Progenitor cell of endocrine pancreas (in vitro differentiated cells): ENCODE data around the gene TASL. TPM values are rescaled to one million over a fixed set of nuclear protein-coding genes. Genes with fewer than 3 reads are reported as not detected.

ENCODE experiments used
- DNase-seq: peaks from one replicate; pipeline ENCODE4 v3.0.0; 2021; ENCODE audit warnings: low spot score; ENCODE audit not compliant: unreplicated experiment
- H3K27ac Mint-ChIP-seq: 2 replicates; pipeline ENCODE4 v1.8.0; 2021; ENCODE audit warnings: mild to moderate bottlenecking, moderate library complexity, mixed read lengths
- H3K27me3 Mint-ChIP-seq: 2 replicates; pipeline ENCODE4 v1.8.0; 2021; ENCODE audit warnings: mixed read lengths
- H3K36me3 Mint-ChIP-seq: 2 replicates; pipeline ENCODE4 v1.8.0; 2022; ENCODE audit warnings: mixed read lengths; ENCODE audit not compliant: insufficient read depth
- H3K4me1 Mint-ChIP-seq: 2 replicates; pipeline ENCODE4 v1.8.0; 2021; ENCODE audit warnings: low read depth, mixed read lengths
- H3K4me3 Mint-ChIP-seq: 2 replicates; pipeline ENCODE4 v1.8.0; 2021; ENCODE audit warnings: low read depth, mild to moderate bottlenecking, moderate library complexity, mixed read lengths
- H3K9me3 Mint-ChIP-seq: 2 replicates; pipeline ENCODE4 v1.8.0; 2021; ENCODE audit warnings: low read depth, mixed read lengths
- total RNA-seq: library from RNA; stranded (reverse); gene quantifications from 2 replicates; pipeline ENCODE4 v1.2.1, GENCODE V29; 2021
- TF ChIP-seq, protein P1 (sequence below): fragments of 200-600 bp; sonication (generic); IDR thresholded peaks from one replicate; pipeline ENCODE4 v1.5.0; 2021; ENCODE audit warnings: antibody characterized with exemption, mild to moderate bottlenecking; ENCODE audit not compliant: unreplicated experiment

TASL gene
- total RNA-seq, 1 donor from 2014 or later: not detected

DNA sequence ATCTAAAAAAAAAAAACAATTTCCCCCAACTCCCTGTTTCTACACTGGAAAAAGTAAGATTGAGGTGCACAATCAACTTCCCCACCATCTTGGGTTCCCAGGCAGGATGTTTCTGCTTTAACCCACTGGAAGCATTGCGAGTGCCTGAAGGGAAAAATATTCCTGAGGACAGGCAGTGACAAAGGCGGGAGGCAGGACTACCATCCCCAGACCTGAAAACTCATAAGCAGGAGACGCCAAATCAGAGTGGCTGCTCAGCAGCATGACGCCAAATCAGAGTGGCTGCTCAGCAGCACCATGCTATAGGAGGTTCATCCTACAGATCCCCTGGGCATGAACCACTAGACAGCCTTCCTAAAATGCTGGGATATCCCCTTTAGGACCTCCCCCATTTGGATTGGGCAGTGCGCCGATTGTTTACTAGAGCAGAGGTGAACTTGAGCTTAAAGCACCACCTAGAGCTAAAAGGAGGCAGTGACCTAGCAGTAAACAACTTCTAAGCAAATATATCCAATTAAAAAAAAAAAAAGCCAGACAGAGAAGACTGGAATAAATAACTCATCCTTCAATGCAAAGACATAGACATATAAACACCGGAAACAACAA, 40.7 kb upstream of the TASL start:
- Mint-ChIP-seq H3K9me3 (peaks cover 14% of the 10 kb centered on the region), H3K27ac (no peak overlapping the region), H3K4me3 (no peak overlapping the region), H3K4me1 (no peaks in the 10 kb centered on the region), H3K36me3 (no peaks in the 10 kb centered on the region), H3K27me3 (no peaks in the 10 kb centered on the region)
- DNase-seq: no peak
- TF ChIP-seq, protein P1, sequence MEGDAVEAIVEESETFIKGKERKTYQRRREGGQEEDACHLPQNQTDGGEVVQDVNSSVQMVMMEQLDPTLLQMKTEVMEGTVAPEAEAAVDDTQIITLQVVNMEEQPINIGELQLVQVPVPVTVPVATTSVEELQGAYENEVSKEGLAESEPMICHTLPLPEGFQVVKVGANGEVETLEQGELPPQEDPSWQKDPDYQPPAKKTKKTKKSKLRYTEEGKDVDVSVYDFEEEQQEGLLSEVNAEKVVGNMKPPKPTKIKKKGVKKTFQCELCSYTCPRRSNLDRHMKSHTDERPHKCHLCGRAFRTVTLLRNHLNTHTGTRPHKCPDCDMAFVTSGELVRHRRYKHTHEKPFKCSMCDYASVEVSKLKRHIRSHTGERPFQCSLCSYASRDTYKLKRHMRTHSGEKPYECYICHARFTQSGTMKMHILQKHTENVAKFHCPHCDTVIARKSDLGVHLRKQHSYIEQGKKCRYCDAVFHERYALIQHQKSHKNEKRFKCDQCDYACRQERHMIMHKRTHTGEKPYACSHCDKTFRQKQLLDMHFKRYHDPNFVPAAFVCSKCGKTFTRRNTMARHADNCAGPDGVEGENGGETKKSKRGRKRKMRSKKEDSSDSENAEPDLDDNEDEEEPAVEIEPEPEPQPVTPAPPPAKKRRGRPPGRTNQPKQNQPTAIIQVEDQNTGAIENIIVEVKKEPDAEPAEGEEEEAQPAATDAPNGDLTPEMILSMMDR: peak; percentile 8

DNA sequence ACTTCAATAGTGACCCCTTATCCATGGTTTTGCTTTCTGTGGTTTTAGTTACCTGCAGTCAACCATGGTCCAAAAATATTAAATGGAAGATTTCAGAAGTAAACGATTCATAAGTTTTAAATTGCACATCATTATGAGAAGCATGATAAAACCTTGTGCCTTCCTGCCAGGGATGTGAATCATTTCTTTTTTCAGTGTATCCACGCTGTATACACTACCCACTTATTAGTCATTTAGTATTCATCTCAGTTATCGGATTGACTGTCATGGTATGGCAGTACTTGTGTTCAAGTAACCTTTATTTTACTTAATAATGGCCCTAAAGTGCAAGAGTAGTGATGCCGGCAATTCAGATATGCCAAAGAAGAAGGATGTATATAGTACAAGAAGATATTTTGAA, 37.7 kb upstream of the TASL start:
- no peak overlapping the region for H3K27ac Mint-ChIP-seq
- H3K36me3 Mint-ChIP-seq: no peaks in the 10 kb centered on the region
- H3K4me3 Mint-ChIP-seq: no peak overlapping the region
- peaks cover 5% of the 10 kb centered on the region for H3K9me3 Mint-ChIP-seq
- peaks cover 6% of the 10 kb centered on the region for H3K4me1 Mint-ChIP-seq
- no peak for DNase-seq
- TF ChIP-seq, protein P1: no peak
- H3K27me3 Mint-ChIP-seq: no peaks in the 10 kb centered on the region

DNA sequence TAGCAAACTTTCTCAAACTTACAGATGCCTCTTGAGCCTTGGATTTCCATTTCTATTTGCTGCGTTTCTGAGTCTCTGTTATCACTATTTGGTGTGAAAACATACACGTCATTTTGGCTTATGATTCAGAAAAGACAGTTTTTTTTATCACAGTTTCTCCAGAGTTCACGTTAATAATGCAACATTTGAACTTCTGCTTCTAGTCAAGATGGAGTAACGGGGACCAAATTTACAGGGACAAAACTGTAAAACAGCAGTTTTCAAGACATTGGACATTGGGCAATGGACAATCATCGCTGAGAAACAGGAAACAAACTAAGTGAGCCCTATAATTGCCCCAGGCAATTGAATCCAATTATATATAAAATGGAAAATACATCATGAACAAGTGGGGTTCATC, 36.2 kb upstream of the TASL start:
- no peak overlapping the region for H3K4me3 Mint-ChIP-seq
- TF ChIP-seq, protein P1: no peak
- H3K4me1 Mint-ChIP-seq: peaks cover 6% of the 10 kb centered on the region
- no peak overlapping the region for H3K27ac Mint-ChIP-seq
- no peaks in the 10 kb centered on the region for H3K36me3 Mint-ChIP-seq
- H3K9me3 Mint-ChIP-seq: peaks cover 5% of the 10 kb centered on the region
- no peaks in the 10 kb centered on the region for H3K27me3 Mint-ChIP-seq
- no peak for DNase-seq

DNA sequence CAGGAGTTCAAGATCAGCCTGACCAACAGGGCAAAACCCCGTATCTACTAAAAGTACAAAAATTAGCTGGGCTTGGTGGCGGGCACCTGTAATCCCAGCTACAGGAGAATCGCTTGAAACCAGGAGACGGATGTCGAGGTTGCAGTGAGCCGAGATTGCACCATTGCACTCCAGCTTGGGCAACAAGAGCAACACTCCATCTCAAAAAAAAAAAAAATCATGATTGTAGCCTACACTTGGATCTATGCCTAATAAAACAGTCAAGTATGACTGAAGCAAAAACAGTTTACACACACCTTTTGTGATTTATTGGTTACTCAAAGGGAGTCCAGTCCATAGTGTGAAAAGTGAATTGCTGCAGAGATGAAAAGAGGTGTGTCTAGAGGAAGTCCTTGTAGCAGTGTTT, 34.7 kb upstream of the TASL start:
- no peaks in the 10 kb centered on the region for H3K36me3 Mint-ChIP-seq
- no peak overlapping the region for H3K27ac Mint-ChIP-seq
- no peak for DNase-seq
- H3K27me3 Mint-ChIP-seq: no peaks in the 10 kb centered on the region
- TF ChIP-seq, protein P1: no peak
- H3K4me1 Mint-ChIP-seq: peaks cover 6% of the 10 kb centered on the region
- no peak overlapping the region for H3K4me3 Mint-ChIP-seq
- peaks cover 5% of the 10 kb centered on the region for H3K9me3 Mint-ChIP-seq

DNA sequence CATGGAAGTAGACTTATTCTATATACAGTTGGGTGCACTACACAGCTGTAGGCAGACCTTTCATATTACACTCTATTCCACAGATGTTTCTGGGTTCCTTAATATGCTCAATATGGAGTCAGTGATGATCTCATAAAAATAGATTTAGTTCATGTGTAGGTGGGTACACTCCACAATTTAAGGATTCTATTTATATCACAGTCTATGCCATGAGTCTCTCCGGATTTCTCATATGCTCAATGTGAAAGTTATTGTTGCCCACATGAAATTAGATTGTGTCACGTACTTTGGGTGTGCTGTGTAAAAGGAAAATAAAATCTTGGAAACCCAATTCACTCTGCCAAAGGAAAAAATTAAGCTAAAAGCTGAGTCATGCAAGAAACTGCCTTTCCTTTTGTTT, 32.5 kb upstream of the TASL start:
- Mint-ChIP-seq H3K4me3 (no peak overlapping the region), H3K4me1 (peaks cover 6% of the 10 kb centered on the region), H3K27ac (peak overlapping the region; percentile 67), H3K9me3 (no peaks in the 10 kb centered on the region), H3K27me3 (no peaks in the 10 kb centered on the region), H3K36me3 (no peaks in the 10 kb centered on the region)
- DNase-seq: no peak
- TF ChIP-seq, protein P1: no peak
